Stimulated activated naive B cell treated with anti-CD40 and anti-IgM and Interleukin-4, amounts not matched to agents 10 μg/mL and 1 μg/mL and 100 μg/mL, for 72 hours (primary cell): ENCODE results near the gene SH3BP2.
"Not testable (repeated sequence)": the region's sequence is repeated elsewhere in the genome, so short reads cannot be mapped to it uniquely, and the experiment has no call there.

Source experiments
- ATAC-seq, 2 donors: fragments of 150-1000 bp; cut with Tn5 transposase; replicated peaks; 2 replicates each; pipeline ENCODE4 v1.10.0; 2021; ENCODE audit warnings: moderate library complexity in 1 of 2
- DNase-seq: peaks from one replicate; pipeline ENCODE4 v3.0.0; 2021
- H3K27ac Mint-ChIP-seq: one replicate; pipeline ENCODE4 v1.8.0; 2022; ENCODE audit warnings: mild to moderate bottlenecking, mixed read lengths
- H3K27me3 Mint-ChIP-seq, 2 donors: one replicate each; pipeline ENCODE4 v1.8.0; 2022; ENCODE audit warnings: mixed read lengths in 2 of 2
- H3K36me3 Mint-ChIP-seq, 2 donors: one replicate each; pipeline ENCODE4 v1.8.0; 2022; ENCODE audit warnings: mixed read lengths in 2 of 2, mild to moderate bottlenecking in 1 of 2
- H3K4me1 Mint-ChIP-seq, 2 donors: one replicate each; pipeline ENCODE4 v1.8.0; 2022; ENCODE audit warnings: mixed read lengths in 2 of 2, mild to moderate bottlenecking in 1 of 2
- H3K4me3 Mint-ChIP-seq, 2 donors: one replicate each; pipeline ENCODE4 v1.8.0; 2022; ENCODE audit warnings: mild to moderate bottlenecking in 2 of 2, mixed read lengths in 2 of 2, moderate library complexity in 1 of 2
- H3K9me3 Mint-ChIP-seq, 2 donors: one replicate each; pipeline ENCODE4 v1.8.0; 2022; ENCODE audit warnings: mixed read lengths in 2 of 2, mild to moderate bottlenecking in 1 of 2

SH3BP2 gene

GRCh38 chr4:2756691-2757350 is 36.1 kb upstream of the SH3BP2 start:
- no peak for DNase-seq
- Mint-ChIP-seq H3K4me3 (peak overlapping the region; percentile 77 to 80), H3K27ac (peak overlapping the region; percentile 63), H3K4me1 (peaks cover 40 to 66% of the 10 kb centered on the region in 2 donors), H3K9me3 (no peaks in the 10 kb centered on the region), H3K36me3 (peaks cover 0 to 8% of the 10 kb centered on the region in 2 donors), H3K27me3 (no peaks in the 10 kb centered on the region)
- no peak for ATAC-seq

GRCh38 chr4:2757426-2757825 is 35.5 kb upstream of the SH3BP2 start:
- peaks cover 0 to 8% of the 10 kb centered on the region in 2 donors for H3K36me3 Mint-ChIP-seq
- peak overlapping the region in 1 of 2 donors; percentile 20 for H3K4me3 Mint-ChIP-seq
- peaks cover 43 to 65% of the 10 kb centered on the region in 2 donors for H3K4me1 Mint-ChIP-seq
- H3K9me3 Mint-ChIP-seq: no peaks in the 10 kb centered on the region
- peak overlapping the region; percentile 63 for H3K27ac Mint-ChIP-seq
- ATAC-seq (no peak), DNase-seq (no peak)
- no peaks in the 10 kb centered on the region for H3K27me3 Mint-ChIP-seq

- Mint-ChIP-seq H3K9me3 (no peaks in the 10 kb centered on the region), H3K4me1 (peaks cover 32 to 41% of the 10 kb centered on the region in 2 donors), H3K27me3 (no peaks in the 10 kb centered on the region), H3K36me3 (no peaks in the 10 kb centered on the region), H3K4me3 (peak overlapping the region in 1 of 2 donors; percentile 25), H3K27ac (no peak overlapping the region)
- ATAC-seq: peak in 1 of 2 donors; percentile 40
- DNase-seq: no peak
These were observed 31.6 kb upstream of the SH3BP2 start for GRCh38 chr4:2761035-2761923.

GRCh38 chr4:2762048-2762447 is 30.8 kb upstream of the SH3BP2 start:
- DNase-seq (no peak), ATAC-seq (no peak)
- Mint-ChIP-seq H3K27me3 (no peaks in the 10 kb centered on the region), H3K36me3 (no peaks in the 10 kb centered on the region), H3K9me3 (no peaks in the 10 kb centered on the region), H3K27ac (peak overlapping the region; percentile 31), H3K4me1 (peaks cover 35 to 42% of the 10 kb centered on the region in 2 donors), H3K4me3 (no peak overlapping the region)

- not testable (repeated sequence) for DNase-seq, H3K9me3 Mint-ChIP-seq, H3K27me3 Mint-ChIP-seq, H3K36me3 Mint-ChIP-seq, ATAC-seq, H3K27ac Mint-ChIP-seq
- peak overlapping the region in 1 of 2 donors; percentile 82 for H3K4me3 Mint-ChIP-seq
- peaks cover 33 to 41% of the 10 kb centered on the region in 2 donors for H3K4me1 Mint-ChIP-seq
These were observed 30.2 kb upstream of the SH3BP2 start for GRCh38 chr4:2762486-2763370.

GRCh38 chr4:2763511-2763967 is 29.3 kb upstream of the SH3BP2 start:
- H3K4me3 Mint-ChIP-seq: peak overlapping the region; percentile 82 to 85
- H3K27ac Mint-ChIP-seq: peak overlapping the region; percentile 51
- H3K9me3 Mint-ChIP-seq: no peaks in the 10 kb centered on the region
- no peak for ATAC-seq
- peaks cover 29 to 39% of the 10 kb centered on the region in 2 donors for H3K4me1 Mint-ChIP-seq
- no peaks in the 10 kb centered on the region for H3K36me3 Mint-ChIP-seq
- no peaks in the 10 kb centered on the region for H3K27me3 Mint-ChIP-seq
- no peak for DNase-seq

GRCh38 chr4:2765832-2766526 is 26.9 kb upstream of the SH3BP2 start:
- H3K27me3 Mint-ChIP-seq: no peaks in the 10 kb centered on the region
- H3K4me3 Mint-ChIP-seq: no peak overlapping the region
- no peak for ATAC-seq
- H3K4me1 Mint-ChIP-seq: peaks cover 25 to 34% of the 10 kb centered on the region in 2 donors
- no peak for DNase-seq
- H3K9me3 Mint-ChIP-seq: peaks cover 0 to 4% of the 10 kb centered on the region in 2 donors
- peaks cover 5 to 7% of the 10 kb centered on the region in 2 donors for H3K36me3 Mint-ChIP-seq
- H3K27ac Mint-ChIP-seq: peak overlapping the region; percentile 75

- no peak overlapping the region for H3K4me3 Mint-ChIP-seq
- H3K4me1 Mint-ChIP-seq: peaks cover 22 to 26% of the 10 kb centered on the region in 2 donors
- H3K36me3 Mint-ChIP-seq: peaks cover 5 to 7% of the 10 kb centered on the region in 2 donors
- H3K9me3 Mint-ChIP-seq: peaks cover 0 to 4% of the 10 kb centered on the region in 2 donors
- H3K27me3 Mint-ChIP-seq: no peaks in the 10 kb centered on the region
- no peak overlapping the region for H3K27ac Mint-ChIP-seq
- DNase-seq: no peak
- no peak for ATAC-seq
These were observed 25.7 kb upstream of the SH3BP2 start for GRCh38 chr4:2767046-2767704.

- H3K27me3 Mint-ChIP-seq: no peaks in the 10 kb centered on the region
- H3K9me3 Mint-ChIP-seq: peaks cover 0 to 4% of the 10 kb centered on the region in 2 donors
- ATAC-seq (no peak), DNase-seq (no peak)
- no peak overlapping the region for H3K27ac Mint-ChIP-seq
- H3K4me1 Mint-ChIP-seq: peaks cover 20 to 24% of the 10 kb centered on the region in 2 donors
- peaks cover 5 to 7% of the 10 kb centered on the region in 2 donors for H3K36me3 Mint-ChIP-seq
- H3K4me3 Mint-ChIP-seq: no peak overlapping the region
These were observed 25.2 kb upstream of the SH3BP2 start for GRCh38 chr4:2767705-2768074.

GRCh38 chr4:2768124-2768523 is 24.8 kb upstream of the SH3BP2 start:
- Mint-ChIP-seq H3K9me3 (peaks cover 0 to 4% of the 10 kb centered on the region in 2 donors), H3K36me3 (peaks cover 5 to 7% of the 10 kb centered on the region in 2 donors), H3K4me3 (no peak overlapping the region), H3K27ac (no peak overlapping the region), H3K4me1 (peaks cover 22 to 24% of the 10 kb centered on the region in 2 donors), H3K27me3 (no peaks in the 10 kb centered on the region)
- ATAC-seq (no peak), DNase-seq (no peak)

- Mint-ChIP-seq H3K9me3 (peaks cover 0 to 4% of the 10 kb centered on the region in 2 donors), H3K36me3 (peaks cover 5 to 7% of the 10 kb centered on the region in 2 donors), H3K4me1 (peaks cover 22 to 24% of the 10 kb centered on the region in 2 donors), H3K27ac (peak overlapping the region; percentile 67), H3K4me3 (no peak overlapping the region), H3K27me3 (no peaks in the 10 kb centered on the region)
- DNase-seq (no peak), ATAC-seq (no peak)
These were observed 24.0 kb upstream of the SH3BP2 start for GRCh38 chr4:2768921-2769336.

- Mint-ChIP-seq H3K9me3 (peaks cover 0 to 4% of the 10 kb centered on the region in 2 donors), H3K27ac (no peak overlapping the region), H3K36me3 (peaks cover 5 to 7% of the 10 kb centered on the region in 2 donors), H3K27me3 (no peaks in the 10 kb centered on the region), H3K4me1 (peaks cover 17 to 19% of the 10 kb centered on the region in 2 donors), H3K4me3 (no peak overlapping the region)
- ATAC-seq (peak in 1 of 2 donors; percentile 18), DNase-seq (no peak)
These were observed 21.6 kb upstream of the SH3BP2 start for GRCh38 chr4:2771264-2771663.

GRCh38 chr4:2780643-2781042 is 12.2 kb upstream of the SH3BP2 start:
- not testable (repeated sequence) for ATAC-seq, H3K27ac Mint-ChIP-seq, DNase-seq, H3K4me3 Mint-ChIP-seq, H3K27me3 Mint-ChIP-seq, H3K36me3 Mint-ChIP-seq
- peaks cover 10 to 11% of the 10 kb centered on the region in 2 donors for H3K9me3 Mint-ChIP-seq
- H3K4me1 Mint-ChIP-seq: peaks cover 8 to 14% of the 10 kb centered on the region in 2 donors
